ENCODE results near the gene BMERB1.
A peak's percentile ranks its signal among the peaks of the same experiment; 100 is the strongest.
"Not testable (repeated sequence)": the region's sequence is repeated elsewhere in the genome, so short reads cannot be mapped to it uniquely, and the experiment has no call there.

The BMERB1 gene

DNA sequence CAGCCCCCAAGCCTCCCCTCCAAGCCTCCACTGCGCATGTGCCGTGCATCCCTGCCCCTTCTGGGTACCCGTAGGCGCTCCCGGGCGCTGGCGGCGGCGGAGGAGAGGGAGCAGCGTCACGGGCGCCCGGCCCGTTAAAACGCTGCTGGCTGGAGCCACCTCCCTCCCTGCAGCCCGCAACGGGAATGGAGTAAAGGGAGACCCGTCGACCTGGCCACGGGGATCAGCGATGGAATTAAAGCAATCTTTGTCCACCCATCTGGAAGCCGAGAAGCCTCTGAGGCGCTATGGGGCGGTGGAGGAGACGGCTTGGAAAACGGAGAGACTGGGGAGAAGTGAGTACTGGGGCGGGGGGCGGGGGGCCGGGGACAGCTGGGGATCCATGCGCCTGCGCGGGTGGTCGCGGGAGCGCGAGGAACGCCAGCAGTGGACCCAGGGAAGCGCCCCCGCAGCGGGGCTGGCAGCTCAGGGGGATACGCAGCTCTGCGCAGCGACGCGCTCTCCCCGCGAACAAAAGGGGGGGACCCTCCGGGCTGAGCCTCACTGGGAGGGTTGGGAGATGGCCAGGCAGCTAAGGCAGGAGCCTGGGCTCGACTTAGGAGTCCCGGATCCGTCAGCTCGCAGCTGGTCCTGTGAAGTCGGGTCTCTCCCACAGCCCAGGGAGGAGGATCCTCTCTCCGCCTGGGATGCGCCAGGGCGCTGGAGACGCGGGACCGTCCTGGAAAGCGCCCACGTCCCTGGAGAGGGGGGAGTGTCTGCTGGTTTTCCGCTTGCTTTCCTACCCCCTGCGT lies at the start of gene BMERB1:
TSS of gene BMERB1 (plus strand) at position 164 of the 791 bp plus-strand sequence. CDS start at position 230, 66 bp downstream.
- no peak for TF ChIP-seq CTCF (IDR thresholded peaks at IDR 0.05; ENCODE audit: insufficient read depth, low read length, missing control alignments)
- H3K4me3 ChIP-seq (ENCODE audit: low read depth, low read length) = peak within 1 kb of the TSS; percentile 94
- DNase-seq (ENCODE audit: low read depth, low spot score) = no peak
- POLR2A ChIA-PET = no interaction called here
- CTCF ChIA-PET = no interaction called here

- POLR2A ChIA-PET; H3K4me3 ChIP-seq (ENCODE audit: low read depth, low read length); CTCF ChIA-PET; DNase-seq (ENCODE audit: low read depth, low spot score): not testable (repeated sequence)
Observed at GRCh38 chr16:15388060-15388459, 46.3 kb upstream of the BMERB1 start.

GRCh38 chr16:15389916-15390315 lies 44.5 kb upstream of the BMERB1 start:
- CTCF ChIA-PET; H3K4me3 ChIP-seq (ENCODE audit: low read depth, low read length); DNase-seq (ENCODE audit: low read depth, low spot score); POLR2A ChIA-PET: not testable (repeated sequence)

GRCh38 chr16:15393025-15393424 lies 41.4 kb upstream of the BMERB1 start:
- CTCF ChIA-PET; POLR2A ChIA-PET; H3K4me3 ChIP-seq (ENCODE audit: low read depth, low read length); DNase-seq (ENCODE audit: low read depth, low spot score): not testable (repeated sequence)

- H3K4me3 ChIP-seq (ENCODE audit: low read depth, low read length) = peak within 1 kb of the TSS; percentile 42
- POLR2A ChIA-PET; CTCF ChIA-PET; DNase-seq (ENCODE audit: low read depth, low spot score): not testable (repeated sequence)
Observed at GRCh38 chr16:15395631-15396508, 38.5 kb upstream of the BMERB1 start, which contains the start of gene MPV17L. TSS of gene MPV17L (plus strand) at chr16:15395754. CDS start at chr16:15395898, 144 bp downstream.

DNA sequence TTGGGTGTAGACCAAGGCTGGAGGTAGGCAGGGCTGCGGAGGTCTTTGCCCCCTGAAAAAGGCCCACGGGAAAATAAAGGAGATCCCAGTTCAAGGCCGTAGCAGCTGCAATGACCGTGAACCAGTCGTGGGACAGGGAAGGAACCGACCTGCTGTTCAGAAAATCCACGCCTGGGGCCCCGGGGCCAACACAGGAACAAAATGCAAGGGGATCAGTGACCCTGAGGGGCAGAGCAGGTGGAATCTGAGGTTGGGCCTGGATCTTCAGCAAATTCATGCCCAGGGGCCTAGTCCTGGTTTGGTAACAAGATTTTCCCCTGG lies 37.9 kb upstream of the BMERB1 start:
- DNase-seq (ENCODE audit: low read depth, low spot score); H3K4me3 ChIP-seq (ENCODE audit: low read depth, low read length); CTCF ChIA-PET; POLR2A ChIA-PET: not testable (repeated sequence)

- no peak for DNase-seq (ENCODE audit: low read depth, low spot score)
- POLR2A ChIA-PET = no interaction called here
- no peak for TF ChIP-seq CTCF (IDR thresholded peaks at IDR 0.05; ENCODE audit: insufficient read depth, low read length, missing control alignments)
- H3K4me3 ChIP-seq (ENCODE audit: low read depth, low read length) = no peak overlapping the region
- CTCF ChIA-PET = no interaction called here
Observed at GRCh38 chr16:15396948-15397594, 37.3 kb upstream of the BMERB1 start.

DNA sequence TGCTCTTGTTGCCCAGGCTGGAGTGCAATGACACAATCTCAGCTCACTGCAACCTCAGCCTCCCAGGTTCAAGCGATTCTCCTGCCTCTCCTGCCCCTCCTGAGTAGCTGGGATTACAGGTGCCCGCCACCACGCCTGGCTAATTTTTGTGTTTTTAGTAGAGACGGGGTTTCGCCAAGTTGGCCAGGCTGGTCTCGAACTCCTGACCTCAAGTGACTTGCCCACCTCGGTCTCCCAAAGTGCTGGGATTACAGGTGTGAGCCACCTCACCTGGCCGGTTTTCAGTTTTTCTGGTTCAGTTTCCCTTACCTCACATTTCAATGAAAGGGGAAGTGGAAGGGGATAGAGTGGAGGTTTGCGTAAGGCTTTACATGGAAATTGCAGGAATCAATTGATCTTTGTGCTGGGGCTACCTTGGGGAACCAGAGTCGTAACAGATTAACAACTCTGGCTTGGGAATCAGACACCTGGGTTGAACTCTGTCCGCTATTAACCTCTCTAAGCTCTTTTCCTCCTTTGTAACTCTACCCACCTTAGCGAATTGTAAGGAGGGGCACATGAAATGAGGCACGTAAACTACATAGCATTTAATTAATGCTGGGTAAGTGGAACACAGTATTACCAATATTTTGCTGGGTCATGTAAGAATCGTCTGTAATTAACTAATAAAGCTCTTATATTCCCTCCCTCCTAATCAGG lies 35.6 kb upstream of the BMERB1 start:
- ChIA-PET POLR2A (no interaction called here), CTCF (no interaction called here)
- H3K4me3 ChIP-seq (ENCODE audit: low read depth, low read length) = no peak overlapping the region
- no peak for TF ChIP-seq CTCF (IDR thresholded peaks at IDR 0.05; ENCODE audit: insufficient read depth, low read length, missing control alignments)
- no peak for DNase-seq (ENCODE audit: low read depth, low spot score)
